Glutamatergic neuron (in vitro differentiated cells): Measurements from ENCODE around the gene DOCK1. TPM values are rescaled to one million over a fixed set of nuclear protein-coding genes. Genes with fewer than 3 reads are reported as not detected.
"Not testable (repeated sequence)": the region's sequence is repeated elsewhere in the genome, so short reads cannot be mapped to it uniquely, and the experiment has no call there.

Source experiments
- DNase-seq: peaks from one replicate; pipeline ENCODE4 v3.0.0; 2022
- H3K27ac Mint-ChIP-seq: one replicate; pipeline ENCODE4 v1.8.0; 2020; ENCODE audit warnings: mild to moderate bottlenecking, mixed read lengths, inconsistent platforms; ENCODE audit not compliant: unreplicated experiment
- H3K27me3 Mint-ChIP-seq: one replicate; pipeline ENCODE4 v1.8.0; 2020; ENCODE audit warnings: mild to moderate bottlenecking, moderate library complexity, mixed read lengths, inconsistent platforms; ENCODE audit not compliant: unreplicated experiment
- H3K36me3 Mint-ChIP-seq: one replicate; pipeline ENCODE4 v1.8.0; 2020; ENCODE audit warnings: mild to moderate bottlenecking, mixed read lengths, inconsistent platforms; ENCODE audit not compliant: unreplicated experiment
- H3K4me1 Mint-ChIP-seq: one replicate; pipeline ENCODE4 v1.8.0; 2020; ENCODE audit warnings: mild to moderate bottlenecking, low read depth, mixed read lengths, inconsistent platforms; ENCODE audit not compliant: unreplicated experiment
- H3K4me3 Mint-ChIP-seq: one replicate; pipeline ENCODE4 v1.8.0; 2020; ENCODE audit warnings: mild to moderate bottlenecking, mixed read lengths, inconsistent platforms; ENCODE audit not compliant: unreplicated experiment
- H3K9me3 Mint-ChIP-seq: one replicate; pipeline ENCODE4 v1.8.0; 2020; ENCODE audit warnings: mild to moderate bottlenecking, moderate library complexity, mixed read lengths, inconsistent platforms; ENCODE audit not compliant: unreplicated experiment
- CTCF ChIP-seq: fragments of 200-600 bp; sonication (generic); IDR thresholded peaks from one replicate; pipeline ENCODE4 v1.5.0; 2021; ENCODE audit not compliant: partially characterized antibody, unreplicated experiment
- total RNA-seq: library from RNA; stranded (reverse); fragmentation: NEBNext Ultra II Directional; extraction: Animal tissue kit (Norgen Biotek cat#: 25700); gene quantifications from one replicate; pipeline ENCODE4 v1.2.1, GENCODE V29; 2021; ENCODE audit not compliant: unreplicated experiment

Gene DOCK1
- total RNA-seq, 1 donor from 2014 or later: 19.7 TPM

GRCh38 chr10:126910196-126910595, 5.0 kb downstream of the DOCK1 start:
- H3K9me3 Mint-ChIP-seq: peaks cover 2% of the 10 kb centered on the region
- H3K27ac Mint-ChIP-seq: no peak overlapping the region
- H3K36me3 Mint-ChIP-seq: no peaks in the 10 kb centered on the region
- TF ChIP-seq CTCF: no peak
- DNase-seq: no peak
- H3K4me1 Mint-ChIP-seq: peaks cover 19% of the 10 kb centered on the region
- no peak overlapping the region for H3K4me3 Mint-ChIP-seq
- peaks cover 9% of the 10 kb centered on the region for H3K27me3 Mint-ChIP-seq

- Mint-ChIP-seq H3K9me3 (peaks cover 2% of the 10 kb centered on the region), H3K27me3 (peaks cover 9% of the 10 kb centered on the region), H3K4me1 (peaks cover 19% of the 10 kb centered on the region), H3K36me3 (no peaks in the 10 kb centered on the region), H3K4me3 (no peak overlapping the region), H3K27ac (no peak overlapping the region)
- TF ChIP-seq CTCF: no peak
- no peak for DNase-seq
Observed at GRCh38 chr10:126910798-126911197, 5.6 kb downstream of the DOCK1 start.

GRCh38 chr10:126911301-126911700, 6.1 kb downstream of the DOCK1 start:
- H3K9me3 Mint-ChIP-seq: peaks cover 2% of the 10 kb centered on the region
- H3K4me1 Mint-ChIP-seq: peaks cover 19% of the 10 kb centered on the region
- H3K4me3 Mint-ChIP-seq: no peak overlapping the region
- TF ChIP-seq CTCF: no peak
- no peaks in the 10 kb centered on the region for H3K36me3 Mint-ChIP-seq
- H3K27me3 Mint-ChIP-seq: peaks cover 8% of the 10 kb centered on the region
- no peak for DNase-seq
- H3K27ac Mint-ChIP-seq: no peak overlapping the region

- no peak for DNase-seq
- Mint-ChIP-seq H3K27me3 (peaks cover 1% of the 10 kb centered on the region), H3K4me3 (no peak overlapping the region), H3K27ac (no peak overlapping the region), H3K36me3 (no peaks in the 10 kb centered on the region), H3K9me3 (peaks cover 2% of the 10 kb centered on the region), H3K4me1 (peaks cover 22% of the 10 kb centered on the region)
- TF ChIP-seq CTCF: no peak
Observed at GRCh38 chr10:126913316-126913715, 8.1 kb downstream of the DOCK1 start.

GRCh38 chr10:126914561-126914960, 9.3 kb downstream of the DOCK1 start:
- Mint-ChIP-seq H3K4me1 (peaks cover 19% of the 10 kb centered on the region), H3K27me3 (peaks cover 1% of the 10 kb centered on the region), H3K27ac (no peak overlapping the region), H3K9me3 (peaks cover 2% of the 10 kb centered on the region), H3K36me3 (no peaks in the 10 kb centered on the region), H3K4me3 (no peak overlapping the region)
- no peak for DNase-seq
- no peak for TF ChIP-seq CTCF

GRCh38 chr10:126916952-126917351, 11.7 kb downstream of the DOCK1 start:
- peaks cover 16% of the 10 kb centered on the region for H3K4me1 Mint-ChIP-seq
- not testable (repeated sequence) for H3K27me3 Mint-ChIP-seq, H3K27ac Mint-ChIP-seq, H3K9me3 Mint-ChIP-seq, H3K4me3 Mint-ChIP-seq, DNase-seq, H3K36me3 Mint-ChIP-seq
